ENCODE measurements around the gene FAM217B. TPM values are rescaled to one million over a fixed set of nuclear protein-coding genes. Genes with fewer than 3 reads are reported as not detected.

Gene FAM217B
- total RNA-seq, 2 donors from 2014 or later, result 7.9 to 17.6 TPM

GRCh38 chr20:59961423-59961822 lies 21.2 kb downstream of the FAM217B start:
- TF ChIP-seq, protein P1, sequence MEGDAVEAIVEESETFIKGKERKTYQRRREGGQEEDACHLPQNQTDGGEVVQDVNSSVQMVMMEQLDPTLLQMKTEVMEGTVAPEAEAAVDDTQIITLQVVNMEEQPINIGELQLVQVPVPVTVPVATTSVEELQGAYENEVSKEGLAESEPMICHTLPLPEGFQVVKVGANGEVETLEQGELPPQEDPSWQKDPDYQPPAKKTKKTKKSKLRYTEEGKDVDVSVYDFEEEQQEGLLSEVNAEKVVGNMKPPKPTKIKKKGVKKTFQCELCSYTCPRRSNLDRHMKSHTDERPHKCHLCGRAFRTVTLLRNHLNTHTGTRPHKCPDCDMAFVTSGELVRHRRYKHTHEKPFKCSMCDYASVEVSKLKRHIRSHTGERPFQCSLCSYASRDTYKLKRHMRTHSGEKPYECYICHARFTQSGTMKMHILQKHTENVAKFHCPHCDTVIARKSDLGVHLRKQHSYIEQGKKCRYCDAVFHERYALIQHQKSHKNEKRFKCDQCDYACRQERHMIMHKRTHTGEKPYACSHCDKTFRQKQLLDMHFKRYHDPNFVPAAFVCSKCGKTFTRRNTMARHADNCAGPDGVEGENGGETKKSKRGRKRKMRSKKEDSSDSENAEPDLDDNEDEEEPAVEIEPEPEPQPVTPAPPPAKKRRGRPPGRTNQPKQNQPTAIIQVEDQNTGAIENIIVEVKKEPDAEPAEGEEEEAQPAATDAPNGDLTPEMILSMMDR (IDR thresholded peaks at IDR 0.05), result no peak
- Histone ChIP-seq H3K9me3 (no peaks in the 10 kb centered on the region), H3K36me3 (no peaks in the 10 kb centered on the region), H3K4me3 (no peak overlapping the region), H3K27me3 (no peaks in the 10 kb centered on the region), H3K27ac (no peak overlapping the region), H3K4me1 (no peaks in the 10 kb centered on the region)
- no peak for DNase-seq (ENCODE audit: low spot score)

- Histone ChIP-seq H3K4me3 (no peak overlapping the region), H3K27ac (no peak overlapping the region), H3K36me3 (no peaks in the 10 kb centered on the region), H3K27me3 (no peaks in the 10 kb centered on the region), H3K9me3 (no peaks in the 10 kb centered on the region), H3K4me1 (no peaks in the 10 kb centered on the region)
- TF ChIP-seq, protein P1 (IDR thresholded peaks at IDR 0.05), result no peak
- no peak for DNase-seq (ENCODE audit: low spot score)
Observed at GRCh38 chr20:59962155-59962554, 22.0 kb downstream of the FAM217B start.

- Histone ChIP-seq H3K36me3 (no peaks in the 10 kb centered on the region), H3K4me1 (no peaks in the 10 kb centered on the region), H3K27ac (no peak overlapping the region), H3K4me3 (no peak overlapping the region), H3K27me3 (no peaks in the 10 kb centered on the region), H3K9me3 (no peaks in the 10 kb centered on the region)
- TF ChIP-seq, protein P1 (IDR thresholded peaks at IDR 0.05), result no peak
- no peak for DNase-seq (ENCODE audit: low spot score)
Observed at GRCh38 chr20:59966428-59966827, 26.2 kb downstream of the FAM217B start.

DNA sequence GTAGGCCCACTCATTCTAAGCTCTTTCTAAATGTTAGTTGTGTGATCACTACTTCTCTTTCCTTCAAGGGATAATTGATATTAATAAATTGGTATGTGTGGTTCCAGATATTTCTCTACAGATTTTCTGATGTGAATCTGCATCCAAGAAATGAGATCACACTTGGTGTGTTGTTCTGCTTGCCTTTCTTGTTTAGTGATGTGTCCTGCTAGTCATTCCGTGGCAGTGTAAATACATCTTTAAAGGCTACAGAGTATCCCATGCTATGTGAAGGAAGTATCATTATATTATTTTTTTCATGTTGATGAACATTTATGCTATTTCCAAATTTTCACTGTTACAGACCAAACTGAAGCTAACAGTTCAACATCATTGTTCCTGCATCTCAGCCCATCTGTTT lies 31.2 kb downstream of the FAM217B start:
- no peaks in the 10 kb centered on the region for H3K4me1 ChIP-seq
- no peak overlapping the region for H3K4me3 ChIP-seq
- H3K9me3 ChIP-seq, result no peaks in the 10 kb centered on the region
- TF ChIP-seq, protein P1 (IDR thresholded peaks at IDR 0.05), result no peak
- DNase-seq (ENCODE audit: low spot score), result no peak
- H3K27me3 ChIP-seq, result no peaks in the 10 kb centered on the region
- H3K36me3 ChIP-seq, result no peaks in the 10 kb centered on the region
- no peak overlapping the region for H3K27ac ChIP-seq

GRCh38 chr20:59972037-59972801 lies 32.0 kb downstream of the FAM217B start:
- no peaks in the 10 kb centered on the region for H3K27me3 ChIP-seq
- H3K36me3 ChIP-seq, result no peaks in the 10 kb centered on the region
- no peak for DNase-seq (ENCODE audit: low spot score)
- H3K4me1 ChIP-seq, result no peaks in the 10 kb centered on the region
- H3K27ac ChIP-seq, result no peak overlapping the region
- TF ChIP-seq, protein P1 (IDR thresholded peaks at IDR 0.05), result no peak
- H3K9me3 ChIP-seq, result no peaks in the 10 kb centered on the region
- no peak overlapping the region for H3K4me3 ChIP-seq

All from right atrium auricular region (tissue), 2 donors.